ENCODE data around the gene IQCK.

Gene IQCK

DNA sequence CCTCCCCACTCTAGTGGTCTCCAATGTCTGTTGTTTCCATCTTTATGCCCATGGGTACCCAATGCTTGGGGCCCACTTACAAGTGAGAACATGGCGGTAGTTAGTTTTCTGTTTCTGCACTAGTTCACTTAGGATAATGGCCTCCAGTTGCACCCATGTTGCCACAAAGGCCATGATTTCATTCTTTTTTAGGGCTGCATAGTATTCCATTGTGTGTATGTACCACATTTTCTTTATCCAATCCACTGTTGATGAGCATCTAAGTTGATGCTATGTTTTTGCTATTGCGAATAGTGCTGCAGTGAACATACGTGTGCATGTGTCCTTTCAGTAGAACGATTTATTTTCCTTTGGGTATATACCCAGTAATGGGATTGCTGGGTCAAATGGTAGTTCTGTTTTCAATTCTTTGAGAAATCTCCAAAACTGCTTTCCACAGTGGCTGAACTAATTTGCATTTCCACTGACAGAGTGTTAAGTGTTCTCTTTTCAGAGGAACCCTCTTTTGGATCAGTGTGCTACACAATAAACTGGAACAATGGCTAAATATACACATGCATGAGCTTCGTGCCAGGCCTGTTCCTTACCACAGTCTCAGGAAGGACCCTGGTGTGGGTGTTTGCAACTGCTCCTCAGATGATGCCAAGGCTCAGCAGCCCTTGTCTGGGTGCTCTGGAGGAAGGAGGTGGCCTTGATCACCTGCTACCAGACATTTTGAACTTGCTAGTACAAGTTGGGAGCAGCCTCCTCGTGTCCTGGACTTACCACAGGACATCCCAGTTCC, 34.4 kb upstream of the IQCK start:
- TF ChIP-seq POLR2AphosphoS5 (IDR thresholded peaks at IDR 0.05; ENCODE audit: borderline replicate concordance, low read depth, low read length) (no peak), FOXP2 (optimal IDR thresholded peaks at IDR 0.05; ENCODE audit: control extremely low read depth, extremely low read length, insufficient read depth) (no peak), EZH2 (IDR thresholded peaks at IDR 0.05) (no peak)
- Histone ChIP-seq H3K36me3 (ENCODE audit: insufficient read depth, low read length) (no peaks in the 10 kb centered on the region), H3K27ac (no peak overlapping the region), H3K9me3 (ENCODE audit: low read depth, low read length) (no peaks in the 10 kb centered on the region), H3K4me3 (no peak overlapping the region), H3K9ac (ENCODE audit: insufficient read length) (no peak overlapping the region)
- DNase-seq (ENCODE audit: low read depth, low spot score), result no peak

DNA sequence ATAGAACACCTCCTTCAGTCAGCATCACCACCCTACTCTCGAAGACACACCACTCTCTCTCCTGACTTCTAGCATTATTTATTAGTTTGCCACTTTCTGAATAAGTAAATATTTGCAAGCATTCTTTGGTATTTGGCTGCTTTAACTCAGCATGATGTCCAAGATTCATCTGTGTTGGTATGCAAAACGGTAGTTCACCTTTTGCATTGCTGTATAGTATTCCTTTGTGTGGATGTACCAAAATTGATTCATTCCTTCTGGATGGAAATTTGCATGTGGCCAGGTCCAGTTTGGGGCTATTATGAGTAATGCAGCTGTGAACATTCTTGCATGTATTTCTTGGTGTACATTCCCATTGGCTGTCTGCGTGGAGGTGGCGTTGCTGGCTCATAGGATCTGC, 32.9 kb upstream of the IQCK start:
- Histone ChIP-seq H3K9me3 (ENCODE audit: low read depth, low read length) (no peaks in the 10 kb centered on the region), H3K9ac (ENCODE audit: insufficient read length) (no peak overlapping the region), H3K27ac (no peak overlapping the region), H3K4me3 (no peak overlapping the region), H3K36me3 (ENCODE audit: insufficient read depth, low read length) (no peaks in the 10 kb centered on the region)
- DNase-seq (ENCODE audit: low read depth, low spot score), result no peak
- no peak for TF ChIP-seq POLR2AphosphoS5 (IDR thresholded peaks at IDR 0.05; ENCODE audit: borderline replicate concordance, low read depth, low read length)
- TF ChIP-seq EZH2 (IDR thresholded peaks at IDR 0.05), result no peak
- TF ChIP-seq FOXP2 (optimal IDR thresholded peaks at IDR 0.05; ENCODE audit: control extremely low read depth, extremely low read length, insufficient read depth), result no peak

- no peak for DNase-seq (ENCODE audit: low read depth, low spot score)
- Histone ChIP-seq H3K9me3 (ENCODE audit: low read depth, low read length) (no peaks in the 10 kb centered on the region), H3K27ac (no peak overlapping the region), H3K9ac (ENCODE audit: insufficient read length) (no peak overlapping the region), H3K4me3 (no peak overlapping the region), H3K36me3 (ENCODE audit: insufficient read depth, low read length) (no peaks in the 10 kb centered on the region)
- TF ChIP-seq EZH2 (IDR thresholded peaks at IDR 0.05) (no peak), POLR2AphosphoS5 (IDR thresholded peaks at IDR 0.05; ENCODE audit: borderline replicate concordance, low read depth, low read length) (no peak), FOXP2 (optimal IDR thresholded peaks at IDR 0.05; ENCODE audit: control extremely low read depth, extremely low read length, insufficient read depth) (no peak)
Measured at GRCh38 chr16:19687279-19687678, 30.8 kb upstream of the IQCK start.

GRCh38 chr16:19688396-19689024, 29.6 kb upstream of the IQCK start:
- TF ChIP-seq EZH2 (IDR thresholded peaks at IDR 0.05), result no peak
- TF ChIP-seq FOXP2 (optimal IDR thresholded peaks at IDR 0.05; ENCODE audit: control extremely low read depth, extremely low read length, insufficient read depth), result no peak
- TF ChIP-seq POLR2AphosphoS5 (IDR thresholded peaks at IDR 0.05; ENCODE audit: borderline replicate concordance, low read depth, low read length), result no peak
- H3K9ac ChIP-seq (ENCODE audit: insufficient read length), result no peak overlapping the region
- no peak for DNase-seq (ENCODE audit: low read depth, low spot score)
- H3K9me3 ChIP-seq (ENCODE audit: low read depth, low read length), result no peaks in the 10 kb centered on the region
- no peaks in the 10 kb centered on the region for H3K36me3 ChIP-seq (ENCODE audit: insufficient read depth, low read length)
- H3K27ac ChIP-seq, result no peak overlapping the region
- no peak overlapping the region for H3K4me3 ChIP-seq

- no peak for DNase-seq (ENCODE audit: low read depth, low spot score)
- Histone ChIP-seq H3K9me3 (ENCODE audit: low read depth, low read length) (no peaks in the 10 kb centered on the region), H3K36me3 (ENCODE audit: insufficient read depth, low read length) (no peaks in the 10 kb centered on the region), H3K9ac (ENCODE audit: insufficient read length) (no peak overlapping the region), H3K4me3 (no peak overlapping the region), H3K27ac (no peak overlapping the region)
- no peak for TF ChIP-seq POLR2AphosphoS5 (IDR thresholded peaks at IDR 0.05; ENCODE audit: borderline replicate concordance, low read depth, low read length)
Measured at GRCh38 chr16:19689342-19689741, 28.7 kb upstream of the IQCK start.

GRCh38 chr16:19690196-19690595, 27.9 kb upstream of the IQCK start:
- no peak overlapping the region for H3K9ac ChIP-seq (ENCODE audit: insufficient read length)
- no peaks in the 10 kb centered on the region for H3K36me3 ChIP-seq (ENCODE audit: insufficient read depth, low read length)
- TF ChIP-seq EZH2 (IDR thresholded peaks at IDR 0.05) (no peak), FOXP2 (optimal IDR thresholded peaks at IDR 0.05; ENCODE audit: control extremely low read depth, extremely low read length, insufficient read depth) (no peak), POLR2AphosphoS5 (IDR thresholded peaks at IDR 0.05; ENCODE audit: borderline replicate concordance, low read depth, low read length) (no peak)
- H3K27ac ChIP-seq, result no peak overlapping the region
- DNase-seq (ENCODE audit: low read depth, low spot score), result no peak
- H3K4me3 ChIP-seq, result no peak overlapping the region
- H3K9me3 ChIP-seq (ENCODE audit: low read depth, low read length), result no peaks in the 10 kb centered on the region

GRCh38 chr16:19691161-19691711, 26.8 kb upstream of the IQCK start:
- no peak overlapping the region for H3K9ac ChIP-seq (ENCODE audit: insufficient read length)
- H3K27ac ChIP-seq, result no peak overlapping the region
- no peak overlapping the region for H3K4me3 ChIP-seq
- no peaks in the 10 kb centered on the region for H3K36me3 ChIP-seq (ENCODE audit: insufficient read depth, low read length)
- DNase-seq (ENCODE audit: low read depth, low spot score), result no peak
- H3K9me3 ChIP-seq (ENCODE audit: low read depth, low read length), result no peaks in the 10 kb centered on the region
- TF ChIP-seq FOXP2 (optimal IDR thresholded peaks at IDR 0.05; ENCODE audit: control extremely low read depth, extremely low read length, insufficient read depth) (no peak), POLR2AphosphoS5 (IDR thresholded peaks at IDR 0.05; ENCODE audit: borderline replicate concordance, low read depth, low read length) (no peak), EZH2 (IDR thresholded peaks at IDR 0.05) (no peak)

GRCh38 chr16:19694989-19695388, 23.1 kb upstream of the IQCK start:
- Histone ChIP-seq H3K4me3 (no peak overlapping the region), H3K9me3 (ENCODE audit: low read depth, low read length) (no peaks in the 10 kb centered on the region), H3K36me3 (ENCODE audit: insufficient read depth, low read length) (peaks cover 7% of the 10 kb centered on the region; the same call in 1 of the 2 replicates), H3K9ac (ENCODE audit: insufficient read length) (no peak overlapping the region), H3K27ac (no peak overlapping the region)
- no peak for DNase-seq (ENCODE audit: low read depth, low spot score)
- TF ChIP-seq FOXP2 (optimal IDR thresholded peaks at IDR 0.05; ENCODE audit: control extremely low read depth, extremely low read length, insufficient read depth) (no peak), EZH2 (IDR thresholded peaks at IDR 0.05) (no peak), POLR2AphosphoS5 (IDR thresholded peaks at IDR 0.05; ENCODE audit: borderline replicate concordance, low read depth, low read length) (no peak)

All from SK-N-MC (cell line).